Colon (tissue), 2 donors: ENCODE data around the gene DERA.
"Not testable (repeated sequence)": the region's sequence is repeated elsewhere in the genome, so short reads cannot be mapped to it uniquely, and the experiment has no call there.

Experiments used
- FAIRE-seq: peaks from 2 replicates; lab custom pipeline; 2012; peaks lifted over from hg19 to GRCh38; lab: Jason Lieb, UNC
- donor health status: control.
- donor health status: control.

DERA gene

DNA sequence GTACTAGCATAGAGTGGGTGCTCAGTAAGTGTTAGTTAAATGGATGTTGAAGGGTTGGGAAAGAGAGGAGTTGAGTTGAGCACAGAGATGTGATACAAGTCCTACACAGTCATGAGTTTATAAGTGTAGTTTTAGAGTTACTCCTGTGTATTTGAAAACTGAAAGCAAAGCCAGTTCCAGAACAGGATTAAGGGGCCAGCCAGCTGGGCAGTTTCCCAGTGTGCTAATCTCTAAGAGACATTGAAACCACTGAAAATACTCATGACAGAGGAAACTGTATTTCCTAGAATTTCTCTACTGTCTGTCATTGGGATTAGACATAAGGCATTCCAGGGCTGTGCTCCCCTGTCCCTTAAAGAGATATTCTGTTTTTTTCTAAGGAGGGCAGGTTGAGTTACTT, 101.0 kb downstream of the DERA start:
- FAIRE-seq: no peak

DNA sequence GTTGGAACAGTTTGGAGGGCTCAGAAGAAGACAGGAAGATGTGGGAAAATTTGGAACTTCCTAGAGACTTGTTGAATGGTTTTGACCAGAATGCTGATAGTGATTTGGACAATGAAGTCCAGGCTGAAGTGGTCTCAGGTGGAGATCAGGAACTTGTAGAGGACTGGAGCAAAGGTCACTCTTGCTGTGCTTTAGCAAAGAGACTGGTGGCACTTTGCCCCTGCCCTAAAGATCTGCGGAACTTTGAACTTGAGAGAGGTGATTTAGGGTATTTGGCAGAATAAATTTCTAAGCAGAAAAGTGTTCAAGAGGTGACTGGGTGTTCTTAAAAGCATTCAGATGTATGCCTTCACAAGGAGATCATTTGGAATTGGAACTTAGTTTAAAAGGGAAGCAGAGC, 102.6 kb downstream of the DERA start:
- FAIRE-seq: not testable (repeated sequence)

DNA sequence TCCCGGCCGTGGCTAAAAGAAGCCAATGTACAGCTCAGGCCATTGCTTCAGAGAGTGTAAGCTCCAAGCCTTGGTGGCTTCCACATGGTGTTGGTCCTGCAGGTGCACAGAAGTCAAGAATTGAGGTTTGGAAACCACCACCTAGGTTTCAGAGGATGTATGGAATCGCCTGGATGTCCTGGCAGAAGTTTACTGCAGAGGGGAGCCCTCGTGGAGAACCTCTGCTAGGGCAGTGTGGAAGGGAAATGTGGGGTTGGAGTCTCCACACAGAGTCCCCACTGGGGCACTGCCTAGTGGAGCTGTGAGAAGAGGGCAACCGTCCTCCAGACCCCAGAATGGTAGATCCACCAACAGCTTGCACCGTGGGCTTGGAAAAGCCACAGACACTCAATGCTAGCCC, 103.3 kb downstream of the DERA start:
- FAIRE-seq: not testable (repeated sequence)

DNA sequence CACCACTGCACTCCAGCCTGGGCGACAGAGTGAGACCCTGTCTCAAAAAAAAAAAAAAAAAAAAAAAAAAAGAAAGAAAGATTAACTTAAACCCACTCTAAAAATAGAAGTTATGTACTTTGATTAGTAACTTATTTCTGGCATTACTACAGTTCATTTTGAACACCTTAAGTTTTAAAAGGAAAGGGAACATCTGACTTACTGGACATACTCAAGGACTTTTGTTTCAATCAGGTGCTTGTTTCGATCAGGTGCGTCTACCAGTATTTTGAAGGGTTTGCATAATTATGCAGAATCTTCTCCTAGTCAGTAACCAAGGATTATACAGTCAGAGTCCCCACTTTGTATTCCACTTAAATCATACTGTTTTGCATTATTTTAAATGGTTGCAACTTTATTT, 105.6 kb downstream of the DERA start:
- FAIRE-seq: no peak

DNA sequence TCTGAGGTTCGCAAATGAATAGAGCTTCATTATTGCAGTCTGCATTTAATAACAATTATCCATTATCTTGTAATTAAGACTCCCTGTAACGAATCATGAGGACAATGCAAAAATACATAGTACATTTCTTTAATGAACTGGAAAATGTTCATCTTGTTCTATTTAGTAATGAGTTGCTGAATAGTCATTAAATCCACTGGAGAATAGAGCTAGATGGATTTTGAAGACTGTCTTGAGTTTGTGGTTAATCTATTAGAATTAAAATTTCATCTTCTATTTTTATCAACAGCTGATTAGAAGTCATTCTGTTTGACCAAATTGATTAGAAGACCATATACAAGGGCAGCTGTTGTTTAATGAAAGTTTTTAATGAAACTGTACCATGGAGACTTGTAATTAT, 107.2 kb downstream of the DERA start:
- no peak for FAIRE-seq

DNA sequence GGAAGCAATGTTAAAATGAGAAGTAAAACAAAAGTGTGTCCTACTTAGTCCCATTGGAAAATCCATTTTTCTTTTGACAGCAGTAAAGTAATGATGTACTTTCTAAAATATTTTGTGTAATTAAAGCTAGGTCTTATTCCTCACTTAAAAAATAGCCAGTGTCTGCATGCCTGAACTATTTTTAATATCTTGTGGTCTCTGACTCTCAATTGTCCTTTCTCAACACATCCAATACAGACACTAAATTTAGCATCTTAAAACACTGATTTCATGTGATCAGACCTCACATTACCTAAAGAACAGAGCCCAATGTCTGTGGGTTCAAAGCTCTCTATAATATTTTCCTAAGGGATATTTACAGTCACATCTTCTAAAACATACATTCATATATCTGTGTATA, 108.0 kb downstream of the DERA start:
- no peak for FAIRE-seq

DNA sequence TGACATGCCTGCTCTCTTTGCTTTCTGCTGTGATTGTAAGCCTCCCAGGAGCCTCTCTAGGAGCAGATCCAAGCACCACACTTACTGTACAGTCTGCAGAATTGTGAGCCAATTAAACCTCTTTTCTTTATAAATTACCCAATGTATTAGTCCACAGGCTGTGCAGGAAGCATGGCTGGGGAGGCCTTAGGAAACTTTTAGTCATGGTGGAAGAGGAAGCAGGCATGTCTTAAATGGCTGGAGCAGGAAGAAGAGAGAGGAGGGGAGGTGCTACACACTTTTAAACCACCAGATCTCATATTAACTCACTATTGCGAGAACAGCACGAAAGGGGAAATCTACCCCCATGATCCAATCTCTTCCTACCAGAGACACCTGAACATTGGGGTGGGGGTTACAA, 108.9 kb downstream of the DERA start:
- no peak for FAIRE-seq

DNA sequence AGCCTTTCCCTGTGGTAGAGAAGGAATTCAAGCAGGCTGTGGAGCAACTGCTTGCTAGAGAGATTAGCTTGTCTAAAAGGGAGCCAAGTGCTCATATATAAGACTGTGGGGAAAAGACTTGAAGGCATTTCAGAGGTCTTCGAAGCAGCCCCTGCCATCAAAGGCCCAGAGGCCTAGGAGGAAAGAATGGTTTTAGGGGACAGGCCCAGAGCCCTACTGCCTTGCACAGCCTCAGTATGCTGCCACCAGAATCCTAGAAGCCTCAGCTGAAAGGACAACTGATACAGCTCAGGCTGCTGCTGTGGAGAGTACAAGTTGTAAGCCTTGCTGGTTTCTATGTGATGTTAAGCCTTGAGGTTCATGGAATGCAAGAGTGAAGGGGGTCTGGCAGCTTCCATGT, 109.9 kb downstream of the DERA start:
- no peak for FAIRE-seq

DNA sequence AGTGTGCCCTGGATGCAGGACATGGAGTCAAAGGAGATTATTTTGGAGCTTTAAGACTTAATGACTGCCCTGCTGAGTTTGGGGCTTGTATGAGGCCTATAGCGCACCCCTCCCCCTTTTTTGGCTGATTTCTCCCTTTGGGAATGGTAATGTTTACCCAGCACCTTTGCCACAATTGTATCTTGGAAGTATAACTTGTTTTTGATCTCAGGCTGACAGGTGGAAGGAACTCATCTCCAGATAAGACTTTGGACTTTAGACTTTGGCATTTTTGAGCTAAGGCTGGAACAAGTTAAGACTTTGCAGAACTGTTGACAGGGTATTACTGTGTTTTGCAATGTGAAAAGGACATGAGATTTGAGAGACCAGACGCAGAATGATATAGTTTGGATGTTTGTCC, 110.5 kb downstream of the DERA start:
- no peak for FAIRE-seq

DNA sequence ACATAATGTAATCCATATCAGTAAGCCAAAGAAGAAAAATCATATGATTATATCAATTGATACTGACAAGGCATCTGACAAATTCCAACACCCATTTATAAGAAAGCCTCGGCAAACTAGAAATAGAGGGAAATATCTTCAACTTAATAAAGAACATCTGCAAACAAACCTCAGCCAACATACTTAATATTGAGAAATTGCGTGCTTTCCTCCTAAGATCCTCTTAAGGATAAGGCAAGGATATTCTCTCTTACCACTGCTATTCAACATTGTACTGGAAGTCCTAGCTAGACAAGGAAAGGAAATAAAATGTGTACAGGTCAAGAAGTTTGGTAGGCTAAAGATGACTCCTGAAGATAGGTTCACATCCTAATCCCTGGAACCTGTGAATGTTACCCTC, 115.9 kb downstream of the DERA start:
- FAIRE-seq: no peak

DNA sequence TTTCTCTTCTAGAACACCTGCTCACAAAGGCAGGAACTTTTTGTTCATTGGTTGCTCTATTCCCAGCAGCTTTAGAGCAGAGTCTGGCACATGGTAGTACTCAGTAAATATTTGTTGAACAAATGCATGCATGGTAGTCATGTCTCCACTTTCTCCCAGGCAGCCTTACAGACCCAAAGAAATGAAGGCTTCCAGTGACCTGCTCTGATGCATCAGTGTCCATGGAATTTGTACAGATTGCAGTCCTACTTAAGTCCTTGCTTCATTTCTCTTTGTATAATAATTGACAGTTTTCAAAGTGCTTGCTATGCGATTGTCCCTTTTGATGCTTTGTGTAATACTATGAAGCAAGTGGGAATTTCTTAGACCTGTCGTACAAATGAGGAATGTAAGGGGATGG, 119.6 kb downstream of the DERA start:
- no peak for FAIRE-seq

DNA sequence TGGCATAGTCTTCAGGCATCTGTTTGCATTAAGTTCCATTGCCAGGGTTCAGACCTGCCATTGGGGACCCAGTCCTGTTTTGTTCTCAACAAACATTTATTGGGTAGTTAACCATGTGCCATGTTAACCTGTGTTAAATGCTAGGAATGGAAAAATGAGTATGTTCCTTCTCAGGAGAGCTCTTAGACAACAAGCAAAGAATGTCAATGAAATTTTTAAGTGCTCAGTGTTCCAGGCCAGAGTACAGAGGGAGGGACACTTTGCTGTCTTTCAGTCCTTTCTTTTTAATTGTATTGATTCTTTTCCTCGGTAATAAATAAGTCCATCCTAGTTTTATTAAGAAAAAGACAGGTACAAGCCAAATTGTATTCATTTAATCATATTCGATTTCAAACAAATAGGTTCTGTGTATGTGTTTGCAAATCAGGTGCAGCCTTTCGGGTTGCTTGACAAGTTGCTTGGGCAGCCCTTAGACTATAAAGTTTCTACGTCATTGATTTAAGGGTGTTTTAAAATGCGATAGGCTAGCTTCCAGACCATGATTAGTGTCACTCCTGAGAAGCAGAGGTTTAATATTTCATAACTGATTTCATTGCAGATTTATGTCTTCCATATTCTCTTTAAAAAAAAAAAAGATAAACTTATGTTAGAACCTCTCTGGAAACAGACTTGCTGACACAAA, 123.1 kb downstream of the DERA start:
- no peak for FAIRE-seq

DNA sequence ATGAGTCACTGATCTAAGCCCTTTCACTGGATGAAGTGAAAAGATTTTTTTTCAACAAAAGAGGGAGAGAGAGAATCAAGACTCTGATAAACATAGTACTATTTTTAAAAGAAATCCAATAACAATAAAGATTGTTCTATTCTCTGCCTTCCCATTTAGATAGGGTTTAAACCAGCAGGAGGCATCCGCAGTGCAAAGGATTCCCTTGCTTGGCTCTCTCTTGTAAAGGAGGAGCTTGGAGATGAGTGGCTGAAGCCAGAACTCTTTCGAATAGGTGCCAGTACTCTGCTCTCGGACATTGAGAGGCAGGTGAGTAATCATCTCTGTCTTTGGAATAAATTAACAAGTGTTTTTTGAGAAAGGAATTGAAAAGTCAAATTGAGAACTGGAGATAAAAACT, 124.9 kb downstream of the DERA start:
- no peak for FAIRE-seq

DNA sequence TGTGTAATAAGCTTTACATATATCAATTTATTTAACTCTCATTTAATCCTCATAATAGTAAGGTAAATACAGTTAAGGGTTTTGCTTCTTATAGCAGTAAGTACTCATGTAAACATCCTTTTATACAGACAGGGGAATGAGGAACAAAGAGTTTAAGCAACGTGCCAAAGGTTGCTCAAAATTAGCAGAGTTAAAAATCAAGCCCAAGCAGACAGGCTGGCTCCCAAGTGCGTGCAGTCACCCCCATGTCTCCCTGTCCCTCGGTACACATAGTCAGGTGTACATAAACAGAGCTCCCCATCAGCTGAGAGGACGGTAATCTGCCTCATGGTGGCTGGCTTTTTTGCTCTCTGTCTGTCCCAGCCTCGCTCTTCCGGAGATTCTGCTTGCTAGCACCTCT, 126.4 kb downstream of the DERA start:
- FAIRE-seq: no peak

DNA sequence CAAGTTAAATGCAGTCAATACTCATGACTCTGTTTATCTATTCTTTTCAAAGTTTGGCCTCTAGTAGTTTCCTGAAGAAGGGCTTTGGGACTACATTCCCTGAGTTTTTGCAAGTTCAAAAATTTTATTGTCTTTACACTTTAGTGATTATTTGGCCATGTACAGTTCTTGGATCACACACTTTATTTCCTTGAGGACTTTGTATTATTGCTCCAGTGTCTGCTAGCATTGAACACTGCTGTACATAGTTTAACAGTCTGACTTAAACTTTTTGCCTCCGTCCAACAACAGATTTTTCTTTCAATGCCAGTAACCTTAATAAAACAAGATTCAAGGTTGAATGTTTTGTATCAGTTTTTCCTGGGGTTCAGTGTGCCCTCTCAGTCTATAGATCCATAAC, 132.3 kb downstream of the DERA start:
- no peak for FAIRE-seq

DNA sequence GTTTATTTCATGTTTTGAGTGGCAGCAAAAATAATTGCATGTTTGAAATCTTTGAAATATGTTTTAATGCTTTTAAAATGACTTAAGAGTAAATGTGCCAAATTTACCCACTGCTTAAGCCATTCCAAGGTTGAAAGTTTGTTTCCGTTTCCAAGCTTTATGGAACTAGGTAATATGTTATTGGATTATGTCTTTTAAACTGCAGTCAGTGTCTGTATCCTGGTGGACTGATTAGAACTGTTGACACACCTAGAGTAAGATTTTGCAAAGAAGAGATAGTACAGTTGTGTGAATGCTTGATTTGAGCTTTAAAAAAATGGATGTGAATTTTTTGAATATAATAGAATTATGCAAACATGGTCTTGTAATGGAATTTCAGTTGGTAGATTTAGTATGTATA, 135.1 kb downstream of the DERA start:
- peak; percentile 45 for FAIRE-seq

DNA sequence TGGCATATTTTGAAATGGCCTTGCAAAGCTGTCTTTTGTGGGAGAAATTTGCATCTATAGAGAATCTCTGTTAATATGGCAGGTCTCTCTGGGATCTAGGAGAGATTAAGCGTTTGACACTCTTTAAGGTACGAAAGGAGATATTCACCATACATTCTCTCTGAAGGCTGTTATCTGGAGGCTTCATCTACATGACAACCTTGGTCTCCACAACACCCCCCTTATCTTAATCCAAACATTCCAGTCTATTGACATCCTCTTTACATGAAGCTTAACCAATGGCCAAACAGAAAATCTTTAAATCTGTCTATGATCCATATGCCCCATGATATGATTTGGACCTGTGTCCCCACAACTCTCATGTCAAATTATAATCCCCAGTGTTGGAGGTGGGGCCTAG, 137.4 kb downstream of the DERA start:
- no peak for FAIRE-seq

DNA sequence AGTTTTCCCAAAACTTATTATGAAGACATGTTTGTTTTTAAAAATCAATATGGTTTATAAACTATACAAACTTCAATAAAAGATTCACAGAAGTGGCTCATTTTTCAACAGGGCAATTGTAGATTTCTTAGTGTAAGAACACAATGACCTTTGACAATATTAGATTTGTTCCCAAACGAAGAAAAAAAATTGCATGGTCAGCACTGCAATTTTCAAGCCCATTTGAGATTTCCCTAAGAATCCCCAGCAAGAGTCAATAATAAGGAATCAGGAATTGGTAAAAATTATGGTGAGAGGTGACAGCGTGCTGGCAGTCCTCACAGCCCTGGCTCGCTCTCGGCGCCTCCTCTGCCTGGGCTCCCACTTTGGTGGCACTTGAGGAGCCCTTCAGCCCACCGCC, 145.8 kb downstream of the DERA start:
- FAIRE-seq: no peak

DNA sequence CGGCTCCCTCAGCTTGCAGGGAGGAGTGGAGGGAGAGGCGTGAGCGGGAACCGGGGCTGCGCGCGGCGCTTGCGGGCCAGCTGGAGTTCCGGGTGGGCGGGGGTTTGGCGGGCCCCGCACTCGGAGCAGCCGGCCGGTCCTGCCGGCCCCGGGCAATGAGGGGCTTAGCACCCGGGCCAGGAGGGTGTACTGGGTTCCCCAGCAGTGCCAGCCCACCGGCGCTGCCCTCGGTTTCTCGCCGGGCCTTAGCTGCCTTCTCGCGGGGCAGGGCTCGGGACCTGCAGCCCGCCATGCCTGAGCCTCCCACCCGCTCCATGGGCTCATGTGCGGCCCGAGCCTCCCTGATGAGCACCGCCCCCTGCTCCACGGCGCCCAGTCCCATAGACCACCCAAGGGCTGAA, 146.2 kb downstream of the DERA start:
- FAIRE-seq: not testable (repeated sequence)

DNA sequence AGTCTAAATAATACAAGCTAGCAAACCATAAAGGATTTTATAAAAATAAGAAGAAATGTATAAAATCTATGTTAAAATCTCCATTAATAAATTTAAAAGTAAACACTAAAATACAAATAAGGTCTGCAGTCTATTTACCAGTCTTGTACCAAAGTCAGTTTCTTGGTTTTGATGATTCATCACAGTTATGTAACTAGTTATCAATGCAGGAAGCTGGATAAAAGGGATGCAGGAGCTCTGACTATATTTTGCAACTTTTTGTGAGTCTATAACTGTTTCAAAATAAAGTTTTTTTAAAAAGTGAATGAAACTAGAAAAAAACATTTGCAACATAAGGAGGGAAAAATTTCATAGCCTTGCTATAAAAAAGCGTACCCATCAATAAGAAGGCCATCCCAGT, 151.5 kb downstream of the DERA start:
- FAIRE-seq: no peak

DNA sequence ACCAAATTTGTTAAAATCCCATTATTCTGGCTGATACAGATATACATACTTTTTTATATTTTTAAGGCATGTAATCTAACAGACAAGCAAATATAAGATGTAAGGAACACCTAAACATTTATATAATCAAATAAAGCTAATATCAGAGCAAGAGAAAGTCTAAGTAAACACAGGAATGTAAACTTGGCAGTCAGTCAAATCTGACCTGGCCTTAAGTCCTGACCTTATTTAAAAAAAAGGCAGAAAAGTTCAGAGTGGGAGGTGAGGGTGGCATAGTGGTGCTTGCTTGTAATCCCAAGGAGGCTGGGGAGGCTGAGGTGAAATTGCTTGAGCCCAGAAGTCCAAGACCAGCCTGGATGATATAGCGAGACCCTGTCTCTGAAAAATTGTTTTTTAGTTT, 152.6 kb downstream of the DERA start:
- FAIRE-seq: no peak

DNA sequence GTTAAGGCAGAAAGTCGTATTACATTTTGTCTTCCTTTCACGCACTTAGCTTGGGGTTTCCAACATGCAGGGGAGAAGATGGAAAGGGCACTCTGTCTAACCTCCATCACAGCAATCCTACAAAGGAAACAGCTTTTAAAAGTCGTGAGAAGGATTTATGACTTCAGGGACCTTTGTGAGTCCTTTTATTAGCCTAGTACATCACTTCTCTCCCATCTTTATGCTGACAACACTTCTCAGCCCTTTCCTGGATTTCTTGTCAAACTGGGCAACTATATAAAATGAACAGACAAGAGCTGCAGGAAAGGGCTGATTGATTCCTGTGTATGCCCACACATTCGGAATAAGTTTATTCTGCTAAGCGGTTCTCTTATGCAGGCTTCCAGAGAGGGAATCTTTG, 159.0 kb downstream of the DERA start:
- no peak for FAIRE-seq

DNA sequence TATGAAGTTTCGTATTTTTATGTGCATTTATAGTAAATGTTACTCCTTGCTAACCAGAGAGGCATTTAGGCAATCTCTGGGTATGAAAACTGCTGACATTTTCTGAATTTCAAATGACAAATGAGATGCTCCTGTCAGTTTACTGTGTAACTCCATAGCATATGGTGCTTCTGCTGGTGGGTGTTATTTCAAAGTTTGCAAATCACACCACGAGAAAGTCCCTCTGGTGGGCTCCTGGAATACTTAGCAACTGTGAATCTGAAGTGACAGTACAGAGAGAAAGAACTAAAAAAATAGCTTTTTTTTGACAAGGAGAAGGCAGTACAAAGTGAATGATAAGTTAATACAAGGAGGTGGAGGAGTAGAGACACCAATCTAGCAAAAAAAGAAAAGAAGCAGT, 161.5 kb downstream of the DERA start:
- FAIRE-seq: no peak

DNA sequence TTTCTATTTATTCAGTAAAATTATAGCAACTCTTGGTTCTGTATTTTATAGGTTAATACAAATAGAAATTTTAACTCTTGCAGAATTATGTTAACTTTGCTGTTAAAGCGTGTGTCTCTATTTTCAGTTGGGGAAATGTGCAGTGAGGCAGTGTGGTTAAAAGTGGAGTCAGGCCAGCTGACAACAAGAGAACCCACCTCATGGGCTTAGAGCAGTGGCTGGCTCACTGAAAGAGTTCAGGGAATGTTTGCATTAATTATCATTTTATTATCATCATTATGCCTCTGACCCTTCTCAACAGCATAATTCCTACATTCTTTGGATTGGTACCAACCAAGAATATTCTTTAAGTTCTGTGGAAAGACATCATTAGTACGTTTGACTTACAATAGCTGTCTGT, 163.8 kb downstream of the DERA start:
- no peak for FAIRE-seq

DNA sequence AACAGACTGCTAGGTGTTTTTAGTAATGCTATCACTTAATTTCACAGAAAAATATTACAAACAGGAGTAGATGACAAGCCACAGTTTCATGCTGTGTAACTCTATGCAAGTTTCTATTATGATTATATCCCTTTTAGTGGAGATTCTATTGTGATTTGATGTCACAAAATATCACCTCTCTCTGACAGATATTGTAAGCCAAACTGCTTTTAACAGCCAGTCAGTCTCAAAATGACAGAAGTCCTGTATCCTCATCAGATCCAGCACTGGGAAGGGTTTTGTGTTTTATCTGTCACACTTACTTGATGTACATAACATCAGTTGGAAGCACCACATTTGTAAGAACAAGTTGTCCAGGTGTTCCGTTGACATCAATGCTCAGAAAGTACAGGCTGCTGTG, 164.8 kb downstream of the DERA start:
- FAIRE-seq: no peak
